GM19468 (cell line): ENCODE measurements around the gene TAF1C.
"Not testable (repeated sequence)": the region's sequence is repeated elsewhere in the genome, so short reads cannot be mapped to it uniquely, and the experiment has no call there.

Source experiments
- ATAC-seq: cut with Tn5 transposase; IDR thresholded peaks from one replicate; pipeline ENCODE4 v1.9.1; 2021; ENCODE audit warnings: mild to moderate bottlenecking, moderate library complexity, moderate number of reproducible peaks; ENCODE audit not compliant: unreplicated experiment; ENCODE audit errors: extremely low read depth

TAF1C gene

GRCh38 chr16:84214451-84215066, 27.7 kb upstream of the TAF1C start:
- ATAC-seq = no peak

GRCh38 chr16:84212631-84213030, 25.8 kb upstream of the TAF1C start:
- ATAC-seq = no peak

- ATAC-seq = no peak
Observed at GRCh38 chr16:84212154-84212553, 25.3 kb upstream of the TAF1C start.

- ATAC-seq = no peak
Observed at GRCh38 chr16:84209989-84210388, 23.1 kb upstream of the TAF1C start.

GRCh38 chr16:84207879-84208278, 21.0 kb upstream of the TAF1C start:
- ATAC-seq = no peak

- ATAC-seq = no peak
Observed at GRCh38 chr16:84207251-84207650, 20.4 kb upstream of the TAF1C start.

- no peak for ATAC-seq
Observed at GRCh38 chr16:84205976-84206691, 19.3 kb upstream of the TAF1C start.

GRCh38 chr16:84205123-84205522, 18.3 kb upstream of the TAF1C start:
- not testable (repeated sequence) for ATAC-seq

GRCh38 chr16:84204551-84204950, 17.7 kb upstream of the TAF1C start:
- not testable (repeated sequence) for ATAC-seq

- no peak for ATAC-seq
Observed at GRCh38 chr16:84199861-84200260, 13.0 kb upstream of the TAF1C start.

GRCh38 chr16:84199097-84199496, 12.2 kb upstream of the TAF1C start:
- no peak for ATAC-seq

- ATAC-seq = no peak
Observed at GRCh38 chr16:84198401-84198800, 11.5 kb upstream of the TAF1C start.

- ATAC-seq = no peak
Observed at GRCh38 chr16:84197466-84198128, 10.7 kb upstream of the TAF1C start.

- no peak for ATAC-seq
Observed at GRCh38 chr16:84196727-84197394, 10.0 kb upstream of the TAF1C start.

GRCh38 chr16:84196101-84196500, 9.2 kb upstream of the TAF1C start:
- no peak for ATAC-seq

GRCh38 chr16:84195201-84196093, 8.6 kb upstream of the TAF1C start:
- no peak for ATAC-seq

GRCh38 chr16:84194470-84195200, 7.8 kb upstream of the TAF1C start:
- ATAC-seq = no peak

GRCh38 chr16:84194018-84194417, 7.2 kb upstream of the TAF1C start:
- ATAC-seq = no peak

GRCh38 chr16:84193480-84193879, 6.6 kb upstream of the TAF1C start:
- ATAC-seq = no peak
